Left ventricle myocardium superior (tissue), 1 donor: Measurements from ENCODE around the gene SIGLEC9. TPM values are rescaled to one million over a fixed set of nuclear protein-coding genes. Genes with fewer than 3 reads are reported as not detected.
A peak's percentile ranks its signal among the peaks of the same experiment; 100 is the strongest.
"Not testable (repeated sequence)": the region's sequence is repeated elsewhere in the genome, so short reads cannot be mapped to it uniquely, and the experiment has no call there.

Experiments used
- ATAC-seq: fragments of 200-7000 bp; cut with Tn5 transposase; one replicate; pipeline ENCODE4 v1.9.1; 2020; ENCODE audit warnings: mild to moderate bottlenecking, moderate library complexity
- DNase-seq: peaks from one replicate; pipeline ENCODE4 v3.0.0-alpha.2; 2020
- intact Hi-C: fragments of 100-400 bp; cut with micrococcal nuclease; formaldehyde crosslinking; loops from one replicate; pipeline ENCODE4 v1.11.0; 2022
- total RNA-seq: library from RNA; stranded (reverse); fragmentation: NEBNext Ultra II Directional; extraction: Animal tissue kit (Norgen Biotek cat#: 25700); gene quantifications from one replicate; pipeline ENCODE4 v1.2.1, GENCODE V29; 2021
- donor health status: DM: no; HTN: yes; CAD: no; lungs with severe emphysema.

The SIGLEC9 gene
- total RNA-seq, 1 donor from 2014 or later = 1.4 TPM

DNA sequence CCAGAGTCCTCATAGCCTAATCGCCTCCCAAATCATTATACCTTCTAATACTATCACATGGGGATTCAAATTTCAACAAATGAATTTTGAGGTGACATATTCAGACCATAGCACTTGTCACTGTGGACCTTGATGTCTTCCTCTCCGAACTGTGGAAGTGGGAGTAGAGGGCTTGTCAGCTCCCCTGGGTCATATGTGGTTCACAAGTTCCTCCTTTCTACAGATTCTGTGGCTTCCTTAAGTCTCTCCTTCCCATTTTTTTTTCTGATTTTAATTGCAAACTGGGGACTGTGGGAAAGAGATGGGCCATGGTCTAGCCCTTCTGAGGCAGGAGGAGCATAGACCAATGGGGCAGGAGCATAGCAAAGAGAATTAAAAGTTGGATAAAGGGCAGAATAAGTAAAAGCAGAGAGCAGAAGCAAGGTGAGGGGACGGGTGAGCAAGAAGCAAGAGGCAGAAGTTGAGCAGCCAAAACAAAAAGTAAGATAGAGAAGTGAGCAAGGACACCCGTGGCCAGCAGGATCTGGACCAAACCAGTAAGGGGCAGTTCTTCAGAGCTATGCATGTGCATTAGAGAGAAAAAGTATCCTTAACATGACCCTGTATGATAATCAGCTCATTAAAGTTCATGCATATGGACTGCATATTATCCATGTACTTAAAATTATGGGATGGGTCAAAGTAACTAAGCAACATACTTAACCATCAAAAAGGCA lies 14.8 kb downstream of the SIGLEC9 start:
- DNase-seq = no peak
- intact Hi-C loops = no loop called here
- ATAC-seq = peak; percentile 47

DNA sequence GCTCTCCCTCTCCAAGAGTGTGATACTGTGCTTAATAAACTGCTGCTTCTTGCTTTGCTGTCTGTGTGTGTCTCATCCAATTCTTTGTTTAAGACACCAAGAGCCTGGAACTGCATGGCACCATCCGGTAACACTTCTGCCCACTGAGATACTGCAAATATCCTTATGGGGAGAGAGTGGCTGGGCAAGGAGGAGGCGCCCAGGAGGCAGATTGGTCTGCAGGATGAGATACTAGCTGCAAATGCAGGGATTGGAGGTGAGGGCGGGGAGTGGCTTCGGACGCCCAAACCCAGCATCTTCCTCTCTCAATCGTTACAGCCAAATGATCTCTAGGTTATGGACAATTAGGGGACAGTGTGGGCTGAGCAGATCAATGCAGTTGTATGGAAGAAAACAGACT lies 15.7 kb downstream of the SIGLEC9 start:
- ATAC-seq = no peak
- DNase-seq = no peak
- intact Hi-C loops = no loop called here

DNA sequence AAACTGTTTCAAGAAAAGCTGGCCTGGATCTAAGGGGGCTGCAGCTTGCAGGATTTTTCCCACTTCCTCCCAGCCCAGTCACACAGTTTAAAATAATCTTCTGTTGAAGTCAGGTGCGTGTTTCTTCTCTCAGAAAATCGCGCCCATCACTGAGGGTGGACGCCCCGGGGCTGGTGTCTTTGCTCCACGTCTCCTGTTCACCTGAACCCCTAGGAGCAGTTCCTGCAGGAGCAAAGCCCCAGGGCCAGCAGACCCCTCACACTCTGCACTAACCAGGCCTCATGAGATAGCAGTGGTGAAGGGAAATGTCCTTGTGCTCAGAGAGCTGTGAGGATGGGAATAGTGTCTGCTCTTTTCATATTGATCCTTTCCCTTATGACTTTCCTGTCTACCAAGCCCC lies 16.5 kb downstream of the SIGLEC9 start:
- no peak for DNase-seq
- intact Hi-C loops = no loop called here
- ATAC-seq = no peak

DNA sequence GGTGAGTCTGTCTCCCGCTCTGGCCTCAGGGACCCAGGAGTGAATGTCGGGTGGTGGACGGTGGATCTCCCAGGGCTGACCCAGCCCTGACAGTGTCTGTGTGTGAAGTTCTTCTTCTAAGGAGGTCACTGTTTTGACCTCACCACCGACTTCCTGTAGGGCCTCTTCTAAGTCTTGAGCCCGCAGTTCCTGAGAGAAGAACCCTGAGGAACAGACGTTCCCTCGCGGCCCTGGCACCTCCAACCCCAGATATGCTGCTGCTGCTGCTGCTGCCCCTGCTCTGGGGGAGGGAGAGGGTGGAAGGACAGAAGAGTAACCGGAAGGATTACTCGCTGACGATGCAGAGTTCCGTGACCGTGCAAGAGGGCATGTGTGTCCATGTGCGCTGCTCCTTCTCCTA lies 17.4 kb downstream of the SIGLEC9 start, which contains the start of gene SIGLEC7:
Gene SIGLEC7, plus strand, starts transcription at position 183 of the 400 bp plus-strand sequence. Its CDS starts 69 bp downstream, at position 252.
- DNase-seq (peak; percentile 58), ATAC-seq (peak; percentile 59)
- intact Hi-C loops = no loop called here

DNA sequence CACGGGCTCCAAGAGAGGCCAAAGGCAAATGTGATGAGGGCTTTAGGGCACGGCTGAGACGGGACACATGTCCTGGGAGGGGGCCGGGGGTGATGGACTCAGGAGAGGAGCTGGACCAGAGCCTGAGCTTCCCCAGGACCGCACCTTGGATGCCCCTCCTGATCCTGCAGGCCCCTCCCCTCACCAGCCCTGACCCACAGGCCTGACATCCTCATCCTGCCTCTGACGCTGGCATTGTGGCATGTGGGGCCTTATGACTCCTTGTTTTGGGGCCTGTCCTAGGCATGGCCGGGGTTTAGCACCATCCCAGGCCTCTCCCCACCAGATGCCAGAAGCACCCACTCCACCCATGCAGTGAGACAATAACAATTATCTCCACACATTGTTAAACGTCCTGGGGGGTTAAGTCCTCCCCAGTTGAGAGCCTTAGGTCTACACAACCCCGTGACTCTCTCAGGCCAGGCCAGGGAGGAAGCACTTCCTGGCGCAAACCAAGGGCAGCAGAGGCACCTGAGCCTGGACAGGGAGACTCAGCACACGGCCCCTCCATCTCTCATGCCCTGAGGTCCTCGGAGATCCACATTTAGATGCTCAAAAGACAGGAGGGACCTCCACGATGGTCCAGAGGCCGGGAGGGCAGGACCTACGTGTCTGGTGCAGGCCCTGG lies 18.2 kb downstream of the SIGLEC9 start:
- DNase-seq, intact Hi-C loops, ATAC-seq: not testable (repeated sequence)

DNA sequence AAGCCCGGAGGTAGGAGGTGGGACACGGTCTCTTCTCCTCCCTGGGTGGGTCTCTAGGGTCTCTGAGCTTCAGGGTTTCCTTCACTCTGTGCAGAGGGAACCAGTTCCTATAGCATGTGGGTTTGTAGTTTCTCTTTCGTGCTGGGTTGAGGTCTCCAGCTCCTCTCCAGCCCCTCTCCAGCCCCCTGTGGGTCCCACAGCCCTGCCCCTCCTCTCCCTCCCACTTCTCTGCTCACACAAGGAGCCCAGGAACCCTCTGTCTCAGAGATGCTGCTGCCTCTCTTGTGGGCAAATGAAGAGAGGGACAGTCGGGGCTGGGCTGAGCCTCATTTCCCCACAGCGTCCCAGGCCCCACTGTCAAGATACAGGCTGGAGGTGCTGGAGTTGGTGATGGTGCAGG lies 18.8 kb downstream of the SIGLEC9 start:
- ATAC-seq (no peak), DNase-seq (no peak)
- intact Hi-C loops = no loop called here

DNA sequence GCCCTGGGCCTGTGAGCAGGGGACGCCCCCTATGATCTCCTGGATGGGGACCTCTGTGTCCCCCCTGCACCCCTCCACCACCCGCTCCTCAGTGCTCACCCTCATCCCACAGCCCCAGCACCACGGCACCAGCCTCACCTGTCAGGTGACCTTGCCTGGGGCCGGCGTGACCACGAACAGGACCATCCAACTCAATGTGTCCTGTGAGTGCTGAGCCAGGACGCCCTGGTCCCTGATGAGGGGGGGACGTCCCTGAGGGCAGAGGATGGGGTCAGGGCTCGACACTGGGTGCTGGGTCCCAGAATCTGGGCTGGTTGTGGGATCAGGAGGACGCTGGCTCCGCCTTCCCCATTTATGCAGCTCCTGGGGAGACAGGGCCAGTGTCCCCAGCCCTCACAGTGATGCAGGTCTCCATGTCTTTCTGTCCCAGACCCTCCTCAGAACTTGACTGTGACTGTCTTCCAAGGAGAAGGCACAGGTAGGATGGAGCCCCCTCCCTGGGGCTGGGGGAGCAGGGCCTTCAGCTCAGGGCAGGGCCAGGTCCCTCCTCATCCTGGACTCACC lies 19.9 kb downstream of the SIGLEC9 start:
- ATAC-seq (no peak), DNase-seq (no peak)
- intact Hi-C loops = no loop called here

DNA sequence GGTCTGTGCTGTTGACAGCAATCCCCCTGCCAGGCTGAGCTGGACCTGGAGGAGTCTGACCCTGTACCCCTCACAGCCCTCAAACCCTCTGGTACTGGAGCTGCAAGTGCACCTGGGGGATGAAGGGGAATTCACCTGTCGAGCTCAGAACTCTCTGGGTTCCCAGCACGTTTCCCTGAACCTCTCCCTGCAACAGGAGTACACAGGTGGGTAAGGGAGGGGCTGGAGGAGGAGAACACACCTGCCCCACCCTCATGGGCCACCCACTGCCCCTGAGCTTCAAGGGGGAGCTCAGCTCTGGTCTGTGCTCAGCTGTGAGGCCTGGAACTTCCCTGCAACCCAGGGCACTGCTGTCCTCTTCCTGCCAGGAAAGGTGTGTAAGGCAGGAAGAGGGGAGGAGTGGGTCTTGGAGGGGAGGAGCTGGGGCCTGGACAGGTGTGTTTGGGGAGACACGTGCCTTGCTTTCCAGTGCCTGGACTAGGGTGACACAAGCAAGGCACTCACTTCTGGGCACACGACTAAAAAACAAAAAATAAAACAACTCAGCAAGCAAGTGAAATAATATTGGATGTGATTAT lies 21.3 kb downstream of the SIGLEC9 start:
- no peak for ATAC-seq
- intact Hi-C loops = no loop called here

DNA sequence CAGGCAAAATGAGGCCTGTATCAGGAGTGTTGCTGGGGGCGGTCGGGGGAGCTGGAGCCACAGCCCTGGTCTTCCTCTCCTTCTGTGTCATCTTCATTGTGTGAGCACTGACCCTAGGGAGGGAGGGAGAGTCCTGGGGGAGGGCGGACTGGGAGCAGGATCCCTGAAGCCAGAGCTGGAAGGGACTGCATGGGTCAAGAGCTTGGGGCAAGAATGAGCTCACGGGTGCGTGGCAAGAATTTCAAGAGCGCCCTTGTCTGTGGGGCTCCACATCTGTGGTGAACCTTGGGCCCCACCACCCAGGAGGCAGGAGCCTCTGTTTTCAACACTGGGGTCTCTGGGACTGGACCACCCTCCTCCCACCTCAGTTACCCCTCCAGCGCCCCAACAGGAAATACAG lies 22.0 kb downstream of the SIGLEC9 start:
- DNase-seq = no peak
- intact Hi-C loops = no loop called here
- ATAC-seq = no peak

More for the DNA sequence above, 21.3 kb downstream of the SIGLEC9 start:
- DNase-seq = no peak

DNA sequence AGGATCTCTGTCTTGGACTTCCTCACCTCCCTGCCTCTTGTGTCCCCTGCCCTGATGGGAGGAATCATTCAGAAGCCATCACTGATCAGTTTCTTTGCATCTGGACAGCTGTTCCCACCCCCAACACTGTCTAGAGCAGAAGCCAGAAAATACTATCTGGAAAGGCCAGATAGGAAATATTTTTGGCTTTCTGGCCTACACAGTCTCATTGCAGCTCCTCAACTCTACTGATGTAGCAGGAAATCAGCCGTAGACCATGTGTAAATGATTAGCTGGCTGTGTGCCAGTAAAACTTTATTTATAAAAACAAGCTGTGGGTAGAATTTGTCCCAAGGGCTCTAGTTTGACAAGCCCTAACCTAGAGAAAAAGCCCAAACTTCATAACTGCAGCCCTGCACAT lies 23.0 kb downstream of the SIGLEC9 start:
- ATAC-seq = peak; percentile 61
- intact Hi-C loops = no loop called here
- DNase-seq = no peak

DNA sequence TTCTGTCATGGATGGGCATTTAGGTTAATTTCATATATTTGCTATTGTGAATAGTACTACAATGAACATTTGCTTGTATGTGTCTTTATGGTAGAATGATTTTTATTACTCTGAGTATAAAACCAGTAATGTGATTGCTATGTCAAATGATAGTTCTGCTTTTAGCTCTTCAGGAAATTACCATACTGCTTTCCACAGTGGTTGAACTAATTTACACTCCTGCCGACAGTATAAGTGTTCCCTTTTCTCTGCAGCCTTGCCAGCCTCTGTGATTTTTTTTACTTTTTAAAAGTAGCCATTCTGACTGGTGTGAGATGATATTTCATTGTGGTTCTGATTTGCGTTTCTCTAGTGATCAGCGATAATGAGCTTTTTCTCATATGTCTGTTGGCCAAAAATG lies 23.9 kb downstream of the SIGLEC9 start:
- intact Hi-C loops = no loop called here

DNA sequence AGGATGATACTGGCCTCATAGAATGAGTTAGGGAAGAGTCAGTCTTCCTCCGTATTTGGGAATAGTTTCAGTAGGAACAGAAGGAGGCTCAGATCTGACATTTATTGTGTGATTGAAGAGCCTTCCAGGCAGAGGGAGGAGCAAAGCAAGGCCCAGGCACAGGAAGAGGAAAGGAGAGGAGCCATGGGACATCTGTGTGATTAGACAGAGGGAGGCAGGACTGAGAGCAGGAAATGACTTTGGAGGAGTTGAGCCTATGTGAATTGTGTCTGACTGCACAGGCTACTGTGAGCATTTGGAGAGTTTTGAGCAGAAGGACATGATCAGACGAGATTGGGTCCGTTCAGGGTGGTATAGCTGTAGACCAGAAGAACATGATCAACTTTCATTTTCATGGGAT lies 25.9 kb downstream of the SIGLEC9 start:
- intact Hi-C loops = no loop called here
- DNase-seq = no peak
- peak; percentile 35 for ATAC-seq

More for the DNA sequence above, 23.9 kb downstream of the SIGLEC9 start:
- DNase-seq = no peak
- ATAC-seq = no peak

DNA sequence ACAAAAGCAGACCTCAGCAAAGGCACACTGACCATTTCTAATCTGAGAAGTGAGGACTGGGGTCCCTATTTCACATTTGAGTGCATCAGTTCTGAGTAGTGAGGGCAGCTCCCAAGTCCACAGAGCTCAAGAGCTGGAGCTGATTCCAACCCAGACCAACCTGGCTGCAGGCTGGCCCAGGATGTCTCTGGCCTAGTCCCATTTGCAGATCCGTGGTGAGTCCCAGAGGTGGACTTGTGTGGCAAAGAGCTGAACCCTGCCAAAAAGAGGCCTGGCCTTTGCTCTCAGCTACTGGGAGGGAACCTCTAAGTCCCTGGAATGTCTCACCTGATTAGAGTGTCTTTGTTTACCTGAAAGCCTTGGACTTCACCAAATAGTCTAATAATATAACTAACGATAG lies 32.0 kb downstream of the SIGLEC9 start:
- ATAC-seq (no peak), DNase-seq (no peak)
- intact Hi-C loops = no loop called here

DNA sequence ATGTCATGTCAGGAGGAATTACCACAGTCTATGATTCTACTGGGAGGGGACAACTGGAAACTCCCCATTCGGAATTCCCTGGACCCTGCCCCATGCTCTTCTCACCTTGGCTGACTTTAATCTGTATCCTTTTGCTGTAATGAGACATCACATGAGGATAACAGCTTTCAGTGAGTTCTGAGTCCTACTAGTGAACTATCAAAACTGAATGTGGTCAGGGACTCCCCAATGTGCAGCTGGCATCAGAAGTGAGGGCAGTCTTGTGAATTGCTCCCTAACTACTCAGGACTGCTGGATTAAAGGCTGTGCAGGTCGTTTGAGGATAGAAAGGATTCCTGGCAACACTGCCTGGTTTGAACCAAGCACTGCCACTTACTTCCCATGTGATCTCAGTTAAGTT lies 32.6 kb downstream of the SIGLEC9 start:
- no peak for ATAC-seq
- DNase-seq = no peak
- intact Hi-C loops = no loop called here

DNA sequence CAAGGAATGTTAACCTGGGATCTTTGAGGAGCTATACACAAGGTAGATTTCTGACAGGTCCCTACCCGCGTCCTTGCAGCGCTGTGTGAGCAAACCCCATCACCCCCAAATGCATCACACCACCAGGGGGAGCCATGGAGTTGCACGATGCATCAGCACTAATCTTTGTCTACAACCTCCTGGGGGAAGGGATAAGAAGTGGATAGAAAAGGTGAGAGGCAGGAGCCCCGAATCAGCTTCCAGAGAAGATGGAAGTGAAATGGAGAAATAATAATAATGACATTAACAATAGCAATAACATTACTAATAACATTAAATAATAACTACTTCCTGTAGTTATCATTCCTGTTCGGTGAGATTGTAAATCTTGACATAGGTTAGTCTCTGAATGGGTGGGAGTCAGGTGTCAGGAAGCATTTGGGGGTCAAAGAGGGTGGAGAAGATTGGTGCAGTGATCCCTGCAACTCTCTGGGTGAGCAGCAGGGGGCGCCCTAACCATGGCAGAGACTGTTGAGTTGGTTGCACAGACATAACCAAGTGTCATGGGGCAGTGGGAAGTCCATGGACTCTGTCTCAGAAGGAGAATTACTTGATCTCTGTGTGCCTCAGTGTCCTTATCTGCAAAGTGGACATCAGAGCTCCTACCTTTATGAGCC lies 33.9 kb downstream of the SIGLEC9 start:
- DNase-seq = peak; percentile 66
- peak; percentile 47 for ATAC-seq

DNA sequence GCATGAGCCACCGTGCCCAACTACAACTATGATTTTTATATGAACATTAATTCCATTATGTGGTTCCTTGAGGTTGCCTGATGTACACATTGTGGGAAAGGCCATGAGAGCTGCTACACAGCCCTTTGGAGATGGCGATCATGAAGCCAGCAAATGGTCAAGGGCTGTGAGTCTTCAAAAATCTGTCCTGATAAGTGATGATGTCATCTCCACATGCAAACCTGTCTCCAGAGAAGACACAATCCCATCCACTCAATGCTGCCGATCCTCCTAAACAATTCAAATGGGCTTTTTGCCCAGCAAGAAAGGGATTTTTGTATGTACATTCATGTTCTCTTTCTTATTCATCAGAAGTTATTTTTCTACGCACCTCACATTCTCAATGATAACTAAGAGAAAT lies 35.0 kb downstream of the SIGLEC9 start:
- intact Hi-C loops = no loop called here
- ATAC-seq = no peak

More for the DNA sequence above, 33.9 kb downstream of the SIGLEC9 start:
- intact Hi-C loops = no loop called here

DNA sequence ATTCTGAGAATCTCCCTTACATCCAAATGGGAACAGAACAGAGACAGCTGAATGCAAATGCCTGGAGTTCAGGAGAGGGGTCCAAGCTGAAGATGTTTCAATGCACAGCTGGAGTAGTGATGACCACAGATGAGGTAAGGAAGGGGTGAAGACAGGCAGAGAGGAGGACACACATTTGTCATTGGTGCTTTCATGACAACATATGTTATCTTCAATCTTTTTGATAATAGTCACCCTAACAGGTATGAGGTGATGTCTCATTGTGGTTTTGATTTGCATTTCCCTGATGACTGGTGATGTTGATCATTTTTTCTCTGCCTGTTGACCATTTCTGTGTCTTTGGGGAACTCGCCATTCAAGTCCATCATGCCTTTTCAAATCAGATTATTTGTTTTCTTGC lies 36.6 kb downstream of the SIGLEC9 start:
- intact Hi-C loops = no loop called here
- ATAC-seq = no peak

More for the DNA sequence above, 35.0 kb downstream of the SIGLEC9 start:
- no peak for DNase-seq

DNA sequence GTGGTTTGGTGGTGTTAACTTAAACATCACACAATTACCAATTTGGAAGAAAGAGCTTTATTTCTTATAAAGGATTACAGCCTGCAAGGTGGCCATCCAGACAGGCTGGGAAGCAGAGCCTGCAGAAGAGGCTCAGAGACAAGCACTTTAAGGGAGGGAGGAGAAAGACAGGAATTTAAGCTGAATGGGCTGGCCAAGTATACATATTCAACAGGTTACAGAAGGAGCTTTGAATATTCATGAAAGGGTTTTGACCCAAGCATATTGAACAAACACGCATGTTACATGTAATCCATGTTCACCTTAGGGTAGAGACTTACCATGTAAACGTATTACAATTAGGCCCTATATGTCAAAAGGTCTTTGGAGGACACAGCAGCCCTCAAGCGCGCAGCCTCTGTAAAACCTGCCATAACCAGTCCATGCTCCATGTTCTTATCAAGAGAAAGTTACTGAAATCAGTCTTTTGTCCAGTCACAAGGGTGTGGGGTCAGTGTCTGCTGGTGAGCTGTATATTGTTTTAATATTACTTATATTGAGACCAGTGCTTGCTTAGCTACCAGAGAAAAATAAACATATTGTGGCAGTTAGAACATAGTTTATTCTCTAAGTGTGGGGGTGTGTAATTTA lies 37.3 kb downstream of the SIGLEC9 start:
- ATAC-seq (no peak), DNase-seq (no peak)
- intact Hi-C loops = no loop called here

More for the DNA sequence above, 36.6 kb downstream of the SIGLEC9 start:
- DNase-seq = no peak

DNA sequence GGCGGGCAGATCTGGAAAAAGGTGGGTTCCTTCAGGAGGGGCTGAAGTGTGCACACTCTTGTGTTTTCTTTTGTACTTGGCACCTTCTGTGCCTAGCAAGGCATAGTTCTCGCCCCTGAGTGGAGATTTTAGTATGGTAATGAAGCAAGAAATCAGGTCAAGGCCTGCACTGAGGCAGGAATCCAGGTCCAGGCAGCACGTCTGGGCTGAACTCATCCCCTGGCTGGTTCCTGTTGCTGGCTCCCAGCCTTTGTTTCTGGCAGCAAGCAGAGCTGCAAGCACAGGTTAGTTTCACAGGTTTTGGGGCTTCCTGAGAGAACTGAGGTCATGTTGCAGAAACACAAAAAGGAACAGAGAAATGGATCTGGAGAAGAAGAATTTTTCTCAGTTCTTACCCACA lies 38.6 kb downstream of the SIGLEC9 start:
- DNase-seq (no peak), ATAC-seq (no peak)
- intact Hi-C loops = no loop called here
